ENCODE data around the gene URAD. TPM values are rescaled to one million over a fixed set of nuclear protein-coding genes. Genes with fewer than 3 reads are reported as not detected.
"Not testable (repeated sequence)": the region's sequence is repeated elsewhere in the genome, so short reads cannot be mapped to it uniquely, and the experiment has no call there.

Gene URAD
- total RNA-seq, 1 experiment from 2014 or later: not detected

DNA sequence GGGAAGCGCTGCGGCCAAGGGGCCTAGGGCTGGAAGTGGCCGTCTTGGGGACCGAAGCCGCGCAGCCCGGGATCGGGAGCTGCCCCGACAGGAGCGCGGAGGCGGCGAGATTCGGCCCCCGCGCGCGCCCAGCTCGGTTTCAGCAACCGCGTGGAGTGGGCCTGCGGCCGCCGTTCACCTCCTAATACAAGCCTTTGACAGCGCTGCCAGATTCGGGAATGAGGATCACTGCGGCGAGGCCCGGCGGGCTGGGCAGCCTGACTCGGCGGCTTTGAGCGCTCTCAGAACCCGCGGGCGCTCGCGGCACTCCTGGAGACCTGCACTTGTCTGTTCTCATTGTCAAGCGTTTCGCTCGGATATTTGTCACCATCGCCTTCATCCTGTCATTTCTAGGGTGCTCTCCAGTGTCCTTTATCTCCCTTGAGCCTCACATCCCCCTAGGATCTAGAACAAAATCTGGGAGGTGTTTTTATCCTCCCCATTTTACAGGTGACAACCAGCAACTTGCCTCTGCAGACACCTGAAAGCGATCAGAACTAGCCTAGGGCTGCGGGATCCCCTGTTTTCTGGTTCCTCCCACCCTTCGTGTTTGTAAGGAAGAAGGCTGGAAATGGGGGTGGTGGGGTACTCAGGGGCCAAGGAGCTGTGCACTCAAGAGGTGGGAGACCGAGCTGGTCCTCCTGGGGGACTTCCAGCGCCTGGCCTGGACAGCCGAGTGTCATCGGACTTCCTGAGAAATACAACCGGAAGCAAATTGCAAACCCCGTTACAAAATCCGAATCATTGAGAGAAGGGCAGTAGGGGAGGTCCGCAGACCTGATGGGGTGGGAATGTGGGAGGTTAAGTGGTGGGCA, 17.9 kb downstream of the URAD start:
- no peak for DNase-seq (ENCODE audit: low spot score)

DNA sequence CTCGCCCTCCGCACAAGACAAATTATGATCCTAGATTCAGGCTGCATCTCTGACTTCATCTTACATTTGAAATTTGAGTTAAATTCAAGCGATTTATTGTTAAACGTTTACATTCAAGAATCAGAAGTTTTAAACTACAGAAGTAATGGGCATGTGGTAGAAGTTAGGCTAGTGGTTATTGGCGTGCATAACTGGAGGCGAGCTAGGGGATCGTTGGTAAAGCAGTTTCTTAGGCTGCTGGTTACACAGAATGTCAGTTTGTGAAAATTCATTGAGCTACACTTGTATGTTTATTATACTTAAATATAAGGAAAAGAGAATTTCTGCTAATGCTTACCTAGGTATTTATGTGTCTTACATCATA, 18.6 kb downstream of the URAD start:
- no peak for DNase-seq (ENCODE audit: low spot score)

DNA sequence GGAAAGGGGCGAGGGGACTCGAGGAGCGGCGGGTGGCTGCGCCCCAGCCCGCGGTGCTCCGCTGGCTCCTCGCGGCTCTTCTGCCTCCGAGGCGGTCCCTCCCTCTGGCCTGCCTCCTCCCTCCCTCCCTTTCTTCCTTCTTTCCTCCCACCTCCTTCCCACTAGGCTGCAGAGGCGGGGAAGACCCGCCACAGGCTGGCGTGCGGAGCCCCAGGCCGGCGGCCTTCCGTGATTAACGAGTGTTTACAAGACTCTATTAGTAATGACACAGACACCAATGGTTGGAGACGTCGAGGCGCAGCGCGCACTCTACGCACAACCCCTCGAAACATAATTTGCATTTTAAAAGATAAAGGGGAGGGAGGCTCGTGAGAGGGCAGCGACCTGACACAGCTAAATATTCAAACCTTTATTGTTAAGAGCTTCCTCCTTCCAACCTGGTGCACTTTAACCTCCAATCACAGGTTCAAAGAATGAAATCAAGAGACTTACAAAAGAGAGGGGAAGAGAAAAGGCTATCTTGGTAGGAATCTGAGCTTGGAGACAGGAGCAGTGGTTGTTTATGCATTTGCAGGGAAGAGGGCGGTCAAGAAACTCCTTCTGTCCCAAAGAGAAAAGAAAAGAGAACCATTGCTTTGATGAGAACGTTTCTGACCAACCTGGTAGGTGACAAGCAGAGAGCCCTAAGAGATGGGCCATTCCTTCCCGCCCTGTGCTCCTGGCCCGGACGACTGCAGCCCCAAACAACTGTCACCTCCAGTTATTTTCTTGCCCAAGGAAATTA, 19.2 kb downstream of the URAD start, which contains the start of gene CDX2:
Gene CDX2, minus strand, starts transcription at position 234 of the 784 bp plus-strand sequence. CDS start 309 bp downstream, outside the sequence.
- no peak for DNase-seq (ENCODE audit: low spot score)

DNA sequence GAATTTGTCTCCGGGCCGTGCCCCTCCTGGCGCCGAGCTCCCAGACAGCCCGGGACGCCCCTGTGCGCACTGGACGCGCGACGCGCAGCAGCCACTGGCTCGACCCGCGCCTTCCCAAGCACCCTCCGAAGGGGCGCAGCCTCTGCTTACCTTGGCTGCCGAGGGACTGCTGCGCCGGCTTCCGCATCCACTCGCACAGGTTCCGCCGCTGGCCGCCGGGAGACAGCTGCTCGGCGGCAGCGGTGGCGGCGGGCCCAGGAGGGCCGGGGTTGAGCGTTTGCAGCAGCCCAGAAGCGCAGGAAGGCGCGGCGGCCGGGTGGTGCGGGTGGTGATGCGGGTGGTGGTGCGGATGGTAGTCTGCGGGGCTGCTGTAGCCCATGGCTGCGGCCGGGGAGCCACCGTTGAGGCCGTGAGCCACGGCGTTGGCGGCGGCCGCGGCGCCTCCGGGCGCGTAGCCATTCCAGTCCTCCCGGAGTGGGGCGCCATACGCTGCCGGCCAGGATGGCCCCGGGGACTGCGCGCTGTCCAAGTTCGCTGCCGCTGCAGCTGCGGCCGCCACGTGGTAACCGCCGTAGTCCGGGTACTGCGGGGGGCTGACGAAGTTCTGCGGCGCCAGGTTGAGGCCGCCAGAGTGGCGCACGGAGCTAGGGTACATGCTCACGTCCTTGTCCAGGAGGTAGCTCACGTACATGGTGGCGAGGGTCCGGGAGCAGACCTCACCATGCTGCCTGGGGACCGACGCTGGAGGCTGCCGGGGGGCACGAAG, 20.0 kb downstream of the URAD start:
- no peak for DNase-seq (ENCODE audit: low spot score)

DNA sequence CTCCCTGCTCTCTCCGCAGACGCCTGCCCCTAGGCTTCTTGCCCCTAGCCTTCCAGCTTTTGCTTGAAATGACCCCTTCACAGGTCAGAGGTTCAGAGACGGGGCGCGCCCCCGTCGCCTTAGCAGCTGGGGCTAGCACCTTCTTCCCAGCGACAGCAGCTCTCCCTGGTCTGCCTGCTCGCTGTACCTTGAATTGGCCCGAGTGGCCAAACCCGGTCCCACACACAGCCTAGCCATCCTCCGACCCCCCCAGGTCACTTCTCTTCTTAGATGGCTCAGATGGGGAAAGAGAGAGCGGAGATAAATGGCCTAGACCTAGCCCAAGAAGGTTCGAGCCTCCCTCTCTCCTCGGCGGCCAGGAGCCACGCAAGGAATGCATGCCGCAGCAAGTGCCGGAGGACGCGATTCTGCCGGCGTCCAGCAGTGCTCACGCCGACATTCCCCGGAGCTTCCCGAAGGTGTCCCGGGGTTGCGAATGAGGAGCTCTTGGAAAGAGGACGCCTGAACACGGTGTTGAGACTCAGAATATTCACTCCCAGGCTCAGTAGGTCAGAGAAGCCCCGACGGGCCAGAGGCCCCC, 20.7 kb downstream of the URAD start:
- DNase-seq (ENCODE audit: low spot score): no peak

DNA sequence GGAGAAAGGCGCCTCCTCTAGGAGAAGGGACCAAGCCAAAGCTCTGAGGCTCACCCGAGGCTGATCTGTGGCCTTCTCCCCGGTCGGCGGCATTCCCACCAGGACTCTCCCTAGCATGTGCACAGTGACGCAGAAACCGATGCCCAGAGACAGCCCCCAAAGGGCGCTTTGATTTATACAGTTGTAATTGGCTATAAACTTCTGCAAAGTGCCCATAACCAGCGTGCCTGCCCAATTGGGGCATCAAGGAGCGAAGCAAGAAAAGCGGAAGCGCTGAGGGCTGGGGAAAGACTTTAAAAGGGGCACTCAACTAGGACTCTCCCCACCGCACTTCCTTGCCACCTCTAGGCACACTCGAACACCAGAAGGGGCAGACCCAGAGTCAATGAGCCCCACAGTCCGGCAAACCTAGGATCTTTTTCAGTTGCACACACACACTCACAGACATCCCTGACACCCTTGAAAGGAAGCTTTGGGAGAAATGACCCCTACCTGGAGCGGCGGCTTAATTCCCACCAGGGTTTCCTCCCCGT, 21.2 kb downstream of the URAD start:
- no peak for DNase-seq (ENCODE audit: low spot score)

DNA sequence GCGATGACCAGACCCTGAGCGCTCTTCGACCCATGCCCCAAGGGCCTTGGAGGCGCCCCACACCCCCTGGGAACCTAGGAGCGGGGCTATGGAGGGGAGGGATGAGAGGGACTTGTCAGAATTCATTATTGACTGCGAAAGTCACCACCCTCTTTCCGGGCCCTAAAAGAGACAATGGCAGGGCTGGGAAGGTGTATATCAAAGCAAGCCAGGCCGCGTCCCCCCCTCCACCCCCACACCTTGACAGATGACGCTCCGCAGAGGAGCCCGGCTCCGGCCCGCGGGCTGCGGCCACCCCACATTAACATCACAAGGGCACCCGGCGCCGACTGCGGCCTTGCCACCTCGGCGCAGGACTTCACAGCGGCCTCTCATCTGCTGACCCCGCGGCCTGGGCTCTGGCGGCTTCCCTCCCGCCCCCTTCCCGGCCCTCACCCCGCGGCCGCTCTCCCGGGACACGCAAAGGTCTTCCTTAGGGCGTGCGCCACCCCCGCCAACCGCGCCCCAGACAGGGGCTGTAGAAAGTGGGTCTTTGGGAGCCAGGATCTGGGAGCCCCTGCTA, 21.8 kb downstream of the URAD start:
- DNase-seq (ENCODE audit: low spot score): no peak

DNA sequence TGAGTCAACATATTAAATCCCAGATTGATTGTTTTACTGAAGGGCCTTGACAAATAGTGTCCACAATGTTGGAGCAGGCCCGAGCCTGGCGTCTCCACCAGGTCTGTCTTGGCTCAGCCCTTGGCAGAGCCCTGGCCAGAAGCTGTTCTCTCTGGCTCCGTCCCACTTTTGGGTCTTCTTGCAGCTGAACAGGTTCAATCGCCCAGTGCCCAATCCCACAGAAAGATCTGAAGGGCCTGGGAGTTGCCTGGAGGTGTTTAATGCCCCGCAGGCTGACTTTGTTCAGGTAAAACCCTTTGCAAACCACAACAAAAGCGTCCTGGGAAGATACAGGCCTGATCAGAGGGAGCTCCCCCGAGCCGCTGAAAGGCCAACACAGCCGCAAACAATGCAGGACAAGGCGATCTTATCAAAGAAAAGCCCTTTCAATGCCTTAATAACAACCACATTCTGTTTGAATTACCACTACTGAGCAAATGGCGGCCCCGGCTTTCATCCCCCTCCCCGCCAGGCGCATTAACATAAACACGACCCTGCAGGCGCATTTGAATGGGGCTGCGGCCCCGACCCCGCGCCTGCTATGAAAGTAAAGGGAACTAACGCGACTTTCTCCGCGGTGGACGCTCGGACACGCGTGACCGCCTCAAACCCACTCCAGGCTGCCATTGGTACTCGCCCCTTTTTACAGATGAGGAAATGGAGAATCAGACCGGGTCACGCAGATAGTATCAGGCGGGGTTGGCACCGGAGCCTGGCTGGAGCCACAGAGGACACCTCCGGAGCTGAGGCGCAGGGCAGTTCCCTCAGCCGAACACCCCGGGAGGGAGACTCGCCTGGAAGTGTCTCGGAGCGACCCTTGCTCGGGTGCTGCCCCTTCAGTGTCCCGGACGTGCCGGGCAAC, 22.5 kb downstream of the URAD start:
- no peak for DNase-seq (ENCODE audit: low spot score)

DNA sequence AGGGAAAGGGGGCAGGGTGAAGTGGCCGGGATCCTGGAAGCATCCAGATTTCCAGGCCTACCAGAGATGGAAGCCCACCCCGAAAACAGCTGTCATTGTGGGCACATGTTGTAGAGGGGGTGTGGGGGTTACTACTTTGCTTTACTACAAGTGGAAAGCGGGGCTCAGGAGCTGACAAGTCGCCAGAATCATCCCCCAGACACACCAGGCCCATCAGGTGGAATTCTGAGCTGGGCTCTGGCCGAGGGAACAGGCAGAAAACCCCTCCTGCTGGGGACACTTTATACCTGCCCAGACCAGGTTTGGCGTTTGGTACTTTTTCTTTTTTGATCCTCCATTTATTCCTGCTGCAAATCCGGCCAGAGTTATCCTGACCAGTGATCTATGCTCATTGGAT, 23.2 kb downstream of the URAD start:
- no peak for DNase-seq (ENCODE audit: low spot score)

DNA sequence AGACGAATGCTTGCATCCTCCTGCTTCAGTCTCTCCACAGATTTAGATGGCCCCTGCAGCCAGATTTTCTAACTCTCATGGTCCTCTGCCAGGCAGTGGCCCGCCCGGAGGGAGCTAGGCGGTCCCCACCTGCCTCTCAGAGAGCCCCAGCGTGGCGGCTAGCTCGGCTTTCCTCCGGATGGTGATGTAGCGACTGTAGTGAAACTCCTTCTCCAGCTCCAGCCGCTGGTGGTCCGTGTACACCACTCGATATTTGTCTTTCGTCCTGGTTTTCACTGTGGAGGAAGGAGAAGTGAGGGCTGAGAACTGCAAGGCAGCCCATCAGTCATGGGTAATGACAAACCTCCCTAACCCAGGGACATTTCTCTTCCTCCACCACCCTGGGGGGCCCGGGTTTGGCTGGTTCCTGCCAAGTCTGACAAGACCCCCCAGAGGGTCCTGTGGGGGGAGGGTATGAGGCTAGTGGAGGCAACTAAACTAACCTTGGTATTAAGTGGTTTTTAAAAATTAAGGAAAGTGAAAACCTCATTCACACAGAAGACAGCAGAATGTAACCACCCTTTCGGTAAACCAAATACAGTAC, 23.7 kb downstream of the URAD start:
- DNase-seq (ENCODE audit: low spot score): no peak

DNA sequence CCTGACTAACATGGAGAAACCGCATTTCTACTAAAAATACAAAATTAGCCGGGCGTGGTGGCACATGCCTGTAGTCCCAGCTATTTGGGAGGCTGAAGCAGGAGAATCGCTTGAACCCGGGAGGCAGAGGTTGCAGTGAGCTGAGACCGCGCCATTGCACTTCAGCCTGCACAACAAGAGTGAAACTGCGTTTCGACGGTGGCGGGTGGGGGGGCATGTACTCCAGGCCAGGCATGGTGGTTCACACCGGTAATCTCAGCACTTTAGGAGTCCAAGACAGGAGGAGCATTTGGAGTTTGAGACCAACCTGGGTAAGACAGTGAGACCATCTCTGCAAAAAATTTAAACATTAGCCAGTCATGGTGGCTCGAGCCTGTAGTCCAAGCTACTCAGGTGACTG, 24.3 kb downstream of the URAD start:
- not testable (repeated sequence) for DNase-seq (ENCODE audit: low spot score)

DNA sequence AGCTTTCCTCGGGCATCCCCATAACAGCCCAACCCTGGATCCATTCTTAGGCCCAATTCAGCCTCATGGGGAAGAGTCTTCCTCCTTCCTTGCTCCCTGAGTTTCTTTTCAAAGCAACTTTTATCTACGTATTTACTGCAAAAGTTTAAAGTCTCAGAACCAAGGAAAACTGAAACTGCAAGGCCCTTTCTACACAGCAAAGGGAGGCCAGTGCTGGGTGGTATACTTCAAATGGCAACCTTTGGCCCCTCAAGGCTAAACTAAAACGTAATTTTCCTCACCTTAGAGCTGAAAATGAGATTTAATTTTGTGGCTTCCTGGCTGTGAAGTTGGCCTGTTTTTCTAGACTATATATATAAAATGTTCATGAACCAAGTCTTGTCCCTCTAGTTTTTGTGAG, 25.0 kb downstream of the URAD start:
- no peak for DNase-seq (ENCODE audit: low spot score)

DNA sequence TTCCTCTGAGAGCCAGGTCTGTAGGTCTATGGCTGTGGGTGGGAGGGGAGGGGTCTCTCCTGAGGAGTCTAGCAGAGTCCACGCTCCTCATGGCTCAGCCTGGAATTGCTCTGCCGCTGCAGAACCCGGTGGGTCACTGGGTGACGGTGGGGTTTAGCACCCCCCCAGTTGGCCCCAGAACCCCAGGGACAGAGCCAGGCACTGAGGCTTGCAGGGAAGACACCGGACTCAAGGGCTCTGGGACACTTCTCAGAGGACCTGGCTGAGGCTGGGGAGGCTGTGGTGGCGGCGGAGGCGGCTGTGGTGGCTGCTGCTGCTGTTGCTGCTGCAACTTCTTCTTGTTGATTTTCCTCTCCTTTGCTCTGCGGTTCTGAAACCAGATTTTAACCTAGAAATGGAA, 25.5 kb downstream of the URAD start:
- DNase-seq (ENCODE audit: low spot score): no peak

DNA sequence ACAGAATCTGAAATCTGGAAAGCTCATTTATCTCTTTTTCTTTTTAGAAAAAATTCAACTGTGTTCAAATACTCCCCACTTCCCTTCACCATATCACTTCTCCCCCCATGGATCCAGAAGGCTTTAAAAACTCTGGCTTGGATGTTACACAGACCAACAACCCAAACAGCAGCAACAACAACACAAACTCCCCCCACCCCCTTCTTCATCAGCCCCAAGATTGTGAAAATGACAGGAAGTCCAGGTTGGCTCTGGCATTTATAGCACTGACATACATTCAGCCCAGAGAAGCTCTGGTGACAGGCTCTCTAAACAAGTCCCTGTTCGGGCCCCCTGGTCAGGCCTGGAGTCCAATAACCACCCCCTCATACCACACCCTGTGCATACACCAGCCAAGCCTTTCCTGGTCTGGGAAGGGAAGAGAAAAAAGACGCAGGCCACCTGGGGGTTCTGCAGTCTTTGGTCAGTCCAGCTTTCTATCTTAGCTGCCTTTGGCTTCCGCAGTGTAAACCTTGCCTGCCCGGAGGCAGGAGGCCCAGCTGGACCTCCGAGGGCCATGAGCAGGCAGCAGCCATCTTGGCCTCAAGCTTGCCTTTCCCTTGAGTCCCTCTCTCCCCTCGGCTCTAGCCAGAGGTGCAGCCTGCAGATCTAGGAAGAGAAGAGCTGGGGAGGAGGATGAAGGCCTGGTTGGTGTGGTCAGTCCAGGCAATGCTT, 26.2 kb downstream of the URAD start:
- DNase-seq (ENCODE audit: low spot score): no peak

DNA sequence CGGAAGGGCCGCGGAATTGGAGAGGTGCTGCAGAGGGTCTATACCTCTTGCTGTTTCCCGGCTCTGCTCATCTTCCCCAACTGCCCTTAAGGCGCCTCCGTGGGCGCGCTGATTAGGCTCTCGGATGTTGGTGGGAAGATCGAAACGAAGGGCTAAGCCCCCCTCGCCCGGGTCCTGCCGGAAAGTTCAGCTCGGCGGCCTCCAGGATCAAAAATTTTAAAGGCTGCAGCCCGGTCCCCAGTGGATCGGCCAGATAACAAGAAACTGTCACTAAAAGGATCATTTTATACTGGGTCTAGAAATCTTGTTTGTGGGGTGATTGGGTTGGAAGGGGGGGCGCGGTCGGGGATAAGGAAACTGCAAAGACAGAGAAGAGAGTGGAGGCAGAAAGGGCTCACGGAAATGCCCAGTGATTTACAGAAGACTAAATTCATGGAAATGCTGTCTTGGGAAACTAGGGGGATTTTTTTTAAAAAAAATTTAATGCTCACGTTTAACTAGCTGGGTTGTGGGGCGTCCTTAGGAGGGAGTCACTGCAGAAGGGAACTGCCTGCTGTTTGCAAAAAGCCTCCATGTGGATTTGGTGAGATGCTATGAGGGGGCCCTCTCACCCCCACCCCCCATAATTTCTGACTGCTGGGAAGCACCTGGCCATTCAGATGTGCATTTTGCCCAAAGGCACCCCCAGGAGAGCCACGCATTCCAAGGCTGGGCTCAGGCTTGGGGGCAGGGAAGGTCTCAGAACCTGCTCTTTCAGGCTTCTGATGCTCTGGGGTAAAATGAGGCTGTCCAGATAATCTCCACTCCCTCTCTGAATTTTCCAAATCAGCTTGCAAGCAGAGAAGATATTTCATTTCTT, 27.0 kb downstream of the URAD start:
- no peak for DNase-seq (ENCODE audit: low spot score)

DNA sequence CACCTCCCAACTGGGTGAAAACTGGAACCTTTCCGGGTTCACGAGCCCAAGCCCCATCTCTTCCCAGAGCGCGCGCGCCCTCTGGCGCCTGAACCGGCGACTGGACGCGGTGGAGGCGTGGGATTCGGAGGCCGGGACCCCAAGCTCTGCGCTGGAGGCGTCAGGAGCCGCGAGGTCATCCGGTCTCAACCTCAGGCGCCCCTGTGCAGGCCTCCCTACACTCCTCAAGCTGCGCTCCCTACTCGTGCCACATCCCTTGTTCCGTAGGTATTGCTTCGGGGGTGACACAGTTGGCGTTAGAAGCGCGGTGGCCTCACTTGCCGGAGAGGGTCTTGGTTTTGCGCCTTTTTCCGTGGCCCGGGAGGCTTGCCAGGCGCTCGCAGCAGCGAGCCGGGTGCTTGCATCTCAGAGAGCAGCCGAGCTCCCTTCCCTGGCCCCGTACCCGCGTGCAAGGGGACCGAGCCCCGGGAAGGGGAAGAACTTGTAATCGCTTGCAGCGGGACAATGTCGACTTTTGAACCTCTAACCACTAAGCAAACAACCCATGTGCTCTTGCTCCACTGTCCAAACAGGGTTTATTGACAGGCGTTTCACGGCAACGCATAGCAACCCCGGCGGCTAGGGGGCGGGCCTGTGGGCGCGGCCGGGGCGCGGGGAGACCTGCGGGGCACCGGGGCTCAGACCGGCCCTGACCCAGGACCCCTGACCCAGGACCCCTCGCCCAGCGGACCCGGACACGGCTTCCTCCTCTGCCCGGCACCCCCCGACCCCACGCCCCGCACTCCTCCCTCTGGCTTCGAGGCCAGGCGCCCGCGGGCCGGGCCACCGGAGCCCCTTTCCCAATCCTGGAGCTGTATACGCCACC, 27.9 kb downstream of the URAD start:
- no peak for DNase-seq (ENCODE audit: low spot score)

DNA sequence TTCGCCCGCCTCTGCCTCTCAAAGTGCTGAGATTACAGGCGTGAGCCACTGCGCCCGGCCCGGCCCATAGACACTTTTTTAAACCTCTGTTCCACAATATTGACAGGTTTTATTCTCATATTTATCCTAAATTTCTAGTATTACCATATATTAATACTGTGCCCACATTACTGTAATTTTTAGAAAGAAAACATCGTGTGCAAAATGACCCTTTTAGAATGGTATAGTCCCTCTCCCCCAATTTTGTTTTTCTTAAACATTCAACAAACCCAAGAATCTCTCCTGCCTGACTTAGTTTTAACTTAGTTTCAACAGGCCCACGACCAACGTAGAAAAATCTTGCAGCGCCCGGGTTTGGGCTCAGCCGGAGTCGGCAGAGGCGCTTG, 28.5 kb downstream of the URAD start:
- no peak for DNase-seq (ENCODE audit: low spot score)
